CD4-positive, alpha-beta T cell treated with Interleukin-2 at 100 ng/mL for 4 hours (primary cell): ENCODE measurements around the gene IDI1.
"Not testable (repeated sequence)": the region's sequence is repeated elsewhere in the genome, so short reads cannot be mapped to it uniquely, and the experiment has no call there.

Source experiments
- DNase-seq: peaks from one replicate; pipeline ENCODE4 v3.0.0-alpha.2; 2020; ENCODE audit warnings: low spot score

Gene IDI1

DNA sequence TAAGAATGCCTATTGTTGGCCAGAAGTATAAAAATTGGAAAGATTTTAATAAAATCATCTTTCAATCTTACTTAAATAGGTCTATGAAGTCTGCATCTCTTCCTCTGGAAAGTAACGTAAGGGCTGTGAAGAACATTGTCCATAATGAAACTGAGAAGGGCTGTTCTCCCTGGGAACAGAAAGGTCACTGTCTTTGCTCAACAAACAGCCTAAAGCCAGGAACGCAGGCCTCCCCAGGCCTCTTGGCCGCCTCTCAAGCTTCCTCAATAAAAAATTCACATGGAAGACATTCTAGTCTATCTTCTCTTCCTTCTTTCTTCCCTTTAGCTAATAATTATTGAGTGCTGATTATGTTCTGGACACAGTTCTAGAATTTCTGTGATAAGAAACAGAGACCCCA lies 14.2 kb downstream of the IDI1 start:
- no peak for DNase-seq

DNA sequence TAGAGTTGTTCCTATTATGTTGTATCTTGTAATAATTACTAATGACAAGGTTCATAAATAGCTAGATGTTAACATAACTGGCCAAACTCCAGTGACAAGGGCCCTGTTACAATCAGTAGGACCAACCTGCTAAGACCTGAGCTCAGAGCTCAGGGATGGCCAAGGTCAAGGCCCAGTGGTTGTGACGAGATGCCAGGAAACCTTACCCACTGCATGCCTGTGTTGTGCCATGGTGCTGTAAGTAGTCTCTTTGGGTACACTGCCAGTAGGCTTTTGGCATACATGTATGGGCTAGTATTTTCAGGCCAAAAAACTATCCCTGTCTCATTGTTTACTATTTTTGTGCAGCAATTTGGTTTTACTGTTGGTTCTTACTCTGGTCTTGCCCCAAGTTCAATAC lies 15.3 kb downstream of the IDI1 start:
- no peak for DNase-seq

DNA sequence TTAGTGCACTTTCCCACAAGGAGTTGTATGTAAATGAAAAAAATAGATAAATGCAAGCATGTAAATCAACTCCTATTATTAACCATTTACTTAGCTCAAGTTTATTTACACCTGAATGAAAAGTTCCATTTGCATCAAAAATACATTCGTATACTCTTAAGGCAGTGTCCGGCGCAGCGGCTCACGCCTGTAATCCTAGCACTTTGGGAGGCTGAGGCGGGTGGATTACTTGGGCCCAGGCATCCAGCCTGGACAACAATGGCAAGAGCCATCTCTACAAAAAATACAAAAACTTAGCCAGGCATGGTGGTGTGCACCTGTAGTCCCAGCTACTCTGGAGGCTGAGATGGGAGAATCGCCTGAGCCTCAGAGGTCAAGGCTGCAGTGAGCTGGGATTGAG lies 19.1 kb downstream of the IDI1 start:
- DNase-seq: no peak

DNA sequence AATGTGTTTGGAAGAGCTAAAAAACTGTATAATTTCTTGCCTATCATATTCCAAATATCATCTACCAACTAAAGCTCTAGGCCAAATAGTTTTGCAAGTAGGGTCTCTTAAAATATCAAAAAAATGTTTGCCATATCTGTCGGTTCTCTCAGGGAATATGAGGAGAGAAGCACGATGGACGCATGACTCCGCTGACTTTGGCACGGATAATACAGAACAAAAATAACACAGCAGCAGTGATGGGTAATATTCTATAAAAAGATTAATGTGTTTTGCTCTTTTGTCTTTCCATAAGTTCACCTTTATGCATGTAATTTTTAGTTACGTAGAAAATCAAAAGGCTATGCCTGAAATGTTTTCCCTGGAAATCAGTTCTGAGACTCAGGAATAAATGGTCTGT lies 22.3 kb downstream of the IDI1 start:
- DNase-seq: no peak

DNA sequence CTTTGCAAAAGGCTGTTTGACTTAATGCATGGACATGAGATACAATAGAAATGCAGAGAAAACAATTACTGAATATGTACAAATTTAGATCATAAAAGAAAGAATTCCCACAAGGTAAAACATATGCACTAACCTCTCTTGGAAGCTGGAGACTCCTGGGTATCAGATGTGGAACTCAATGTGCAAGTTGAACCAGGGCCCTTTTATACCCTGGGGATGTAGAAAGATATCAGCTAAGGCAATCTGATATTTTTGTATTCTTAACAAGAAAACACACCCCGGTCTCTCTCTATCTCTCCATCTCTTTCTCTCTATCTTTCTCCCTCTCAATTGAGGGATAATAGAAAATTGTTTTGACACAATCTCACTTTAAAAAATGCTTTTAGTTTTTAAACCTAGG lies 23.2 kb downstream of the IDI1 start, which contains the start of gene IDI2:
IDI2 (minus strand) TSS at position 177 of the 400 bp plus-strand sequence. CDS start 1,136 bp downstream, outside the sequence.
- DNase-seq: no peak

DNA sequence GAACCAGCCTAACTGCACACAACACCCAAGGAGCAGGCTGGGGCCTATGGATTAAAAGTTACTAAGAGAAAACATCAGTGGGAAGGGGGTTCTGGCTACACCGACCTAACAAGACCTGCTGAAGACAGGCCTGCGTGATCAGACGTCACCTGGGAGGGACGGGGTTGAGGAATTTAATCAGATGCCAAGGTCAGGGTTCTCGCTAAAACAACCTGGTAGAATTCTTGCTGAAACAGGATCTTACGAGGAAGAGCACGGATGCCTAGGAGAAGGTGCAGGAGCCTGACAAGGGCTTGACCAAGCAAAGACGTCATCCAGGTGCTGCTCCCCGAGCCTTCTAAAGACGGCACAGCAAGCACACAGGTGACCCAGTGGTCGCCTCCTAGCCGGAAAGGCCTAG lies 24.8 kb downstream of the IDI1 start:
- DNase-seq: no peak

DNA sequence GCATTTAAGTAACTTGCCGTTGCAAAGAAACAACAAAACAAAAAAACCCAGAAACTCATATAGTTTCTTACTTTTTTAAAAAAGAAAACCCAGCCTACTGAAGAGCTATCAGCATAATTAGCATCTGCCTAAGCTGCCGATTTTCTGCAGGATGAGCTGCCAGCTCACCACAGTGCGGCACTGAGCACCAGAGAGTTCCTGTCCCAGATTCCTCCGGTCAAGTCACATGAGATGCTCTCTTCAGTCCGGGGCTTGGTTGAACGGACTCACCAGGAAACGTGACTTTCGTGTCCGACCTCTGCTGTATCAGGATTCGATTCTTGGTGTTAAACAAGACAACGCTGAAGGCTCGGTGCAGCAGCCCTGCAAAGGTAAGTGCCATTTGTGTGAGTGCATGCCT lies 26.5 kb downstream of the IDI1 start:
- no peak for DNase-seq

DNA sequence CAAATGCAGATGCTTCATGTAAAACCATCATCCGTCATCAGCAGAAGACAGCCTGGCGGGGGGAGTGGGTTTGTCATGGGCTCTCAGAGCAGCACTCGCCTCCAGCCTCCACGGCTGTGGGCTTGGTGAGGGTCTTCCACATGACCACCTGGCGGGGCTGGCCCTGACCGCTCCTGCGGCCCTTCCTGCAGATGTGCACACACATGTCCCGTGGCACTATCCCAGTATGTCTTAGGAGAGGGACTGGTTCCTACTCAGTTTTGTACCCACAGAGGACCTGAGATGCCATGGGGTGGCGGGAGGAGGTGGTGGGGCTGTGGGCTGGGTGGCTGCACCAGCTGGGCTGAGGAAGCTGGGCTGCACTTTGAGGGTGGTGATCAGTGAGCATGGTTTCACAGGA lies 28.0 kb downstream of the IDI1 start:
- no peak for DNase-seq

DNA sequence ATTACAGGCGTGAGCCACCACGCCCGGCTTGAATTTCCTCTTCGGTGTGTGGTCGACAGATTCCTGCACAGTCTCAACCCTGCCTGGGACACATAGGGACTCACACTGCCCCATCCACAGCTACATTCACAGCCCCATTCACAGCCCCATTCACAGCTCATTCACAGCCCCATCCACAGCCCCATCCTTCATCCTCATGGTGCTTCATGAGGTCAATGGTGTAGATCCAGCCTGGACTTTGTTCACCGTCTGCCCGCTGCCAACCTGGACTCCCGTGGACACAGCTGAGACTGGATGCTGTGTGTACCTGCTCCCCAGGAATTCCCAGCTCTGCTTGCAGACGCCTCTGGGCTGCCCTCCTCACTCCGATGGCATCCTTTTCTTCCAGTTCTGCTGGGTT lies 28.5 kb downstream of the IDI1 start:
- no peak for DNase-seq

DNA sequence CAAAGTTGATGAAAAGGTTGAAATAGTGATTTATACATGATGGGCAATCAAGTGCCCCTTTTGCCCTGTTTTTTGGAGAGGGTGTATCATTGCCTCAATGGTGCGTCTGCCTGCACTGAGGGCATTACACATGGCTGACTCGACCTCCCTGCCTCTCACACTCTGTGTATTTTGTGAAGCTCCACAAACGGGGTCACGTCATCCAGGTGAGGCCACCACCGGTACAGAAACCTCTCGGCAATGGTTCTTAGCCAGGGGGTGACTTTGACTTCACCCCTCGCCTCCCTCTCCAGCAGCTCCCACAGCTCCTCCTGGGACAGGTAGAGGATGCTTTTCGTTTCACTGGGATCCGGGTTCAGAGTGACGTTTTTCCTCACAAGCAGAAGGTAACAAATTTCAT lies 29.6 kb downstream of the IDI1 start:
- DNase-seq: no peak

DNA sequence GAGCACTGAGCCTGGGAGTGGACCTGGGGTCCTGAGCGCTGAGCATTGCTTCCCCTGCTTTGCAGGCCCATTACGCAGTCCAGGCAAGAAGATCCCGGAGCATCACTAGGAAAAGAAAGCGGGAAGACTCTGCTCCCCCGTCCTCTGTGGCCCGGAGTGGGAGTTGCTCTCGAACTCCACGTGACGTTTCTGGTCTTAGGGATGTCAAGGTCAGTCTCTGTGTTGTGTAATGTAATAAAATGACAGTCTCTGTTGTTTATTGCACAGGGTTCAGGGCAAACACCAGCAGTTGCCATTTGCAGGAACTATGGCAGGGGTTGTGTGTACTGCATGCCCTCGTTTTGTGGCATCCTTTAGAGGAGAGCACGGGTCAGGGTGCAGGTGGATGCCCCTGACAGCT lies 33.2 kb downstream of the IDI1 start:
- DNase-seq: no peak

DNA sequence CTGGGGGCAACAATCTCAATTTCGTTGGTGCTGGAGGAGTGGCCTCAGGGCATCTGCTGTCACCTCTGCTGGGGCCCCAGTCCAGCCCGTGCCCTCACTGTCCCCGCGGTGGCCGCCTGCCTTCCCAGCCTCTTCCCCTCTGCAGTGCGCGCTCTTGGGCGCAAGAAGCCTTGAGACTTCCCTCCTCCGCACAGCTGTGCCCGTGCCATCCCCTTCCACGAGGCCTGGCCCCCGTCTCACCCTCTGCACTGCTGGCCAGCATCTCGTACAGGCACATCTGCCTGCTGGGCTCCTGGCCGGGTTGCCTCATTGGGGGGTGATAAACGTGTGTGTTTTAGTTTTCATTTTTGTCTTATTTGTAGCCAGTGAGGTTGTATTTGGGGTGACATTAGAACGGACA lies 37.2 kb downstream of the IDI1 start:
- DNase-seq: no peak

DNA sequence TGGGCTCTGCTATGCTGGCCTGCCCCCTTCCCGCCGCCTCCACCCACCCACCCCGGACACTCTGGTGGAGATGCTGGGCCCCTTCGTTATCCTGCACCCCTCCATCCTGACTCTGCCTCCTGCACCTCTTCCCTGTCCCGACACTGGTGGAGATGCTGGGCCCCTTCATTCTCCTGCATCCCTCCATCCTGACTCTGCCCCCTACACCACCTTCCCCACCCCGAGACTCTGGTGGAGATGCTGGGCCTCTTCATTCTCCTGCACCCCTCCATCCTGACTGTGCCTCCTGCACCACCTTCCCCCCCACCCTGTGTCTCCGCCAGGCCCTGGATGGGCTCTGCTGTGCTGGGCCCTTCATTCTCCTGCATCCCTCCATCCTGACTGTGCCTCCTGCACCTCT lies 38.2 kb downstream of the IDI1 start:
- no peak for DNase-seq

DNA sequence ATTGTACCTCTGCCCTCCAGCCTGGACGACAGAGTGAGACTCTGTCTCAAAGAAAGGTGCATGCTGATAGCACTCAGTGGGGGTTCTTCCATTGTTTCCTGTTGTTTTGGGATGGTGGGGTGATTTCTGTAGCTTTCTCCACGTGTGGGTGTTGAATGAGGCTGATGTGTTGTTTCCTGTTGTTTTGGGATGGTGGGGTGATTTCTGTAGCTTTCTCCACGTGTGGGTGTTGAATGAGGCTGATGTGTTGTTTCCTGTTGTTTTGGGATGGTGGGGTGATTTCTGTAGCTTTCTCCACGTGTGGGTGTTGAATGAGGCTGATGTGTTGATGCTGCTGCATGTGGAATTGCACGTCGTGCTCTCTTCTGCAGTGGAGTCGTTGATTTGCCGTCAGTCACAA lies 39.0 kb downstream of the IDI1 start:
- DNase-seq: not testable (repeated sequence)

DNA sequence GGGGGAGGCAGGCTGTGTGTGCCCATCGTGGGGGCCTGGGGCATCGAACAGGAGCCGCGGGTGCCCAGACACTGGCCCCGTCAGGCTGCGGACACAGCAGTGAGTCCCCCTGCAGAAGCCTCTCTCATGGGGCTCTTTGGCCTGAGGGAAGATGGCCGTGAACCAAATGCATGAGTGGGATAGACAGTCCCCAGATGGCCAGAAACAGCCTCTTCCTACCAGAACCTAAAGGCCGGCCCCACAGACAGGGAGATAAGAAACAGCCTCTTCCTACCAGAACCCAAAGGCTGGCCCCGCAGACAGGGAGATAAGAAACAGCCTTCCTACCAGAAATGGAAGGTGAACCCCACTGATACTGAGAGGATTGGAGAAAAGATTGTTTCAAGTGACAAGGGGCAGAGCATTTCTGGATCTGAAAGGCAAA lies 39.8 kb downstream of the IDI1 start:
- DNase-seq: no peak

DNA sequence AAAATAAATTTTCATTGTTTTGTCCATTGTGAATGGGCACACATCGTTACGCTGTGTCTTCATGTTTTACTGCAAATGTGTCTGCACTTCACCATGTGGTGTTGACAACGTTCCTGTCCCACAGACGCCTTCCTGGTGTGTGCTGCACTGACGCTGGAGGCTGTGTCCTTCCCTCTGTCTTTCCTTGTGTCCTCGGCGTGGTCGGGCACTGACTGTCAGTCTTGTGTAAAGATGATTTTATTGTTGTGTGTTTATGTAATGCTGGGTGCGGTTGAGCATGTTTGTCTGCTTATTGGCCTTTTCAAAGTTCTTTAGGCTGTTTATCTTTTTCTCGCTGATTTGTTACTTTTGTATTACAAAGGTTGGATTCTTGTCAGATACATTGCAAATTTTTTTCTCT lies 41.3 kb downstream of the IDI1 start:
- DNase-seq: no peak

DNA sequence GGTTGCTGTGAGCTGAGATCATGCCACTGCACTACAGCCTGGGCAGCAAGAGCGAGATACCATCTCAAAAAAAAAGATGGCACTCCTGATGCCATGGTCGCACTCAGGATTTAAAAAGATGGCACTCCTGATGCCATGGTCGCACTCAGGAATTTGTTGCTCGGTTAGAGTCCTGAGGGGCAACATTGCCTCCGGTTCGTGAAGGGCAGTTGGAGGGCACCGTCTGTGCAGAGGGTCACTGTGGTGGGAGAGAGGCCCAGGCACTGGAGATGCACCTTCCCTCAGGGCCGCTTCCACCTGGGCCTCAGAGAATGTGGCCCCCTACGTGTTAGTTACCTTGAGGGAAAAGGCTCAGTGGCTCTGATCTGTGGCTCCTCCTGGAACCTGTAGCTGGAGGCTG lies 42.3 kb downstream of the IDI1 start:
- DNase-seq: no peak

DNA sequence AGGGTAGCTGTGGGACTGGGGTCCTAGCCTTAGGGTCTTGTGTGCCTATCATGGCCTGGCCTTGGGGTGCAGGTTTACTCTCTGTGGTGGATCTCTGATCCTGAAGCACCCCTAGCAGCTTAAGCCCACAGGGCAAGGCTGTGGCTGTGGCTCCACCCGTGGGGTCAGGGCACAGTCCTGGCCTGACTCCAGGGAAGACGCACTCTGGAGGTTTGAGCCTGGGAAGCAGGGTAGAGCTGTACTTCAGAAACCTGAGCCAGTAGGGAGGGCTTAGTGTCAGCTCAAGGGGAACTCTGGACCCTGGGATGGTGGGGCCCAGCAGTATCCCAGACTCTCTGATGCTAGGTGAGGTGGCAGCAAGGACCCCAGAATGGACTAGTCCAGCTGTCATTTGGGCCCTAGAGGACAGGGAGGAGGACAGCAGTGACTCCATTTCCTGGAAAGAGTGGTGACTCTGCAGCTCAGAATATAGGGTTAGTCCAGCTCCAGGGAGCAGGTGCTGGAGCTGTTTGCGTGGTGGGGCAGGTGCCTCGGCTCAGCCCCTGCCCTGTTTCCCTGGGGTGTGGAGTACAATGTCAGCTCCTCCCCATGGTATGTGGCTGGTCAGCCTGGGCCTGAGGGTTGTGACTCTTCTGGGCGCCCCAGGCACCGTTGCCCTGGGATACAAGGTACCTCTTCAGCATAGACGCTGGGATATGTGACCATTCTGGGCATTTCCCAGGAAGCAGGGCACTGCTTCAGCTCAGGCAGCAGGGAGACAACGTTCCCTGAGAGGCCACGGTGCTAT lies 44.8 kb downstream of the IDI1 start:
- no peak for DNase-seq

DNA sequence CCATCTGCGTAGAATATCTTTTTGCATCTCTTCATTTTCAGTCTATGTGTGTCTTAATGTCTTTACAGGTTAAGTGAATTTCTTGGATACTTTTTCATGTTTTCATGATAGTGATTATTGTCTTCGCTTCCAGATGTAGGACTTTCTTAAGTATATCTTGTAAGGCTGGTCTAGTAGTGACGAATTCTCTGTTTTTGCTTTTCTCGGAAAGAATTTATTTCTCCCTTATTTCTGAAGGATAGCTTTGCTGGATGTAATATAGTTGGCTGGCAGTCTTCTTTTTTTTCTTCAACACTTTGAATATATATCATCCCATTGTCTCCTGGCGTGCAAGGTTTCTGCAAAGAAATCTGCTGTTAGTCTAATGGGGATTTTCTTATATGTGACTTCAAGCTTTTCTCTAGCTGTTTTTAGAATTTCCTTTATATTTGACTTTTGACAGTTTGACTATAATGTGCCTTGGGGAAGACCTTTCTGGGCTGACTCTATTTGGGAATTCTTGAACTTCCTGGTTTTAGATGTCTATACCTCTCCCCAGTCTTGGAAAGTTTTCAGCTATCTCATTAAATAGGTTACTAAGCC lies 46.4 kb downstream of the IDI1 start:
- DNase-seq: no peak

DNA sequence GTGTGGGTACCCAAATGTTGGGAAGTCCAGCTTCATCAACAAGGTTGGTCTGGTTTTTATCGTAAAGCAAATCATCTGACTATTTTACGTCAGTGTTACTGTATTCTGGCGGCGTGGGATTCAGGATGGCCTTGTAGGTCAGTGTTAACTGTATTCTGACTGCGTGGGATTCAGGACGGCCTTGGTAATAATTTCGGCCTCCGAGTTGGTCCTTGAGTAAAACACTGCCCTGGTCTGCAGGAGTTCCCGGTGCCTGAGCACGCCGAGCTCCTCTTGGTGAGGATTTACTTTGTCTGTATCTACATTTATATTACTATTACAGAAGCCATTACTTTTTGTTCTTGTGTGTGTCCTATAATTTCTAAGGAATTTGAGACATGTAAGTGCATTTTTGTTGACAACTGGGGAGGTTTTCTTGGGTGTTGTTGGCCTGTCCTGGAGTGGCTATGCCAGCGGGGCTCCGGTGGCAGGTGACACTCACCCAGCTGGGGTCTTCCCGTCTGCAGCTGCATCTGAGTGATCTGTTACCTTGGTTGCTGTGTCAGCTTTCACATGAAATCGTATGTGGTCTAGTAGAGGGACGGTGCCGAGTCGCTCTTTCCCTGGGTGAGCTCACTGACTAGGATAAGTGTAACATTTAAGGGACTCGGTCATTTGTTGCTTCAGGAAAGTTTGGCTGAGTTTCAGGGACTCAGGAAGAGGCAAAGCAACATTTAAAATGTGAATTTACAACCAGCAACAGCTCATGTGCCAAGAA lies 51.5 kb downstream of the IDI1 start:
- DNase-seq: no peak

DNA sequence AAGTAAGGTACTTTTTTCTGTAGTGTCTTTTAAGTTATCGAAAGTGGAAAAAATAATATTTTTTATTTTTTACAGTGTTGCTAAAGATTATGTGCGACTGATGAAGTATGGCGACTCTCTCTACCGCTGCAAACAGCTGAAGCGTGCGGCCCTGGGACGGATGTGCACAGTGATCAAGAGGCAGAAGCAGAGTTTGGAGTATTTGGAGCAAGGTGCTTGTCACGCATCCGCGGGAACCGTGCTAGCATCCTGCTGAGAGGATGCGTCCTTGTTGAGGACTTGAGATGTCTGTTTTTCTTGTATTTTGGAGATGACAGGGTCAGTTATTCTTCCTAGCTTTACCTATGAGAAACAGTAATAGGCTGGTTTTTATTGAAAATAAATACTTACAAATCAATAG lies 52.9 kb downstream of the IDI1 start:
- no peak for DNase-seq

DNA sequence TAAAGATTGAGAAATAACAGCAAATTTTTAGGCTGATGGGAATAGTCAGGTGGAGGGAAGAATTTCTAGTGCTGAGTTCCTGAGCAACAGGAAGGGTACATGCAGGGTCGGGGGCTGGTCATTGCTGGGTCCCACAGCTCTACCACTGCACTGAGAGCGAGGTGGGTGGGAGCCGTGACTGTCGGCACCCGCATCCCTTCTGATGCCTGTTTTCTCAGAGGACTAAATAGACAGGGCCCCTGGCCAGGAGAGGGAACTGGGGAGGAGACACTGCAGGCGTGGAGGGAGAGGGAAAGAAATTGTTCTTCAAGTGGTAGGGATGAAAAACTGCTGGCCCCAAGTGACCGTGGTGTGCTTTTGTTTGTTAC lies 53.4 kb downstream of the IDI1 start:
- DNase-seq: no peak

DNA sequence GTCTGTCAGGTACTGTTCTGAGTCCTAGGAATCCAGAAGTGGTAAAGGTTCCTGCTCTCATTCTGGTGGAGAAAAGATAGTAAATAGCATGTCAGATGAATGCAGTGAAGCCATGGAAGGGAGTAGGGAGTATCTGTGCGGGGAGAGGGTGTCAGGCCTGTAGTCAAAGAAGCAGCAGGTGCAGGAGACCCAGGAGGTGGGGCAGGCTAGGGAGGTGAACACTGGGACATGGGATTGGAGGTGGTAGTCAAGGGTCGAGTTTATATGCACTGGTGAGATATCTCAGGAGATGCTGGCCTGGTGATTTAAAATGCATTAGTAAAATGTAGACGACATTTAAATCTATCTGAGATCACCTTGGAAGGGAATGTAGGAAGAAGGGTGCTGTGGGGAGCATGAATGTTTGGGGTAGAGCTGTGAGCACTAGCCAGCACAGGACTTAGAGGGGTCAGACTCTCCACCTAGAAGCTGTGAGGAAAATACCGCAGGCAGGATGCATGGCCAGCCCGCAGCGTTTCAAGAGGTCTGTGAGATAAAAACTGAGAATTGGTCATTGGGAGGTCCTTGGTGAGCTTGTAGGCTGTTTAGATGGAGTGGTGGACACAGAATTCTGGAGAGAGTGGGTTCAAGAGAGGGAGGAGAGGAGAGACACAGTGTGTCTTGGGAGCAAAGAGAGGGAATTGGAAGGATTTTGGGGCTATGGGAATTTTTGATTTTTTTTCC lies 53.9 kb downstream of the IDI1 start:
- DNase-seq: no peak
